GM18508 (cell line): ENCODE results near the gene NR3C1.

Source experiments
- ATAC-seq: cut with Tn5 transposase; IDR thresholded peaks from one replicate; pipeline ENCODE4 v1.9.1; 2021; ENCODE audit warnings: moderate number of reproducible peaks; ENCODE audit not compliant: insufficient read depth, unreplicated experiment

The NR3C1 gene

GRCh38 chr5:143400541-143401226 is 2.8 kb downstream of the NR3C1 start:
- ATAC-seq, result no peak

- no peak for ATAC-seq
These were observed 3.6 kb downstream of the NR3C1 start for GRCh38 chr5:143399616-143400540.

- ATAC-seq, result no peak
These were observed 4.8 kb downstream of the NR3C1 start for GRCh38 chr5:143398451-143399237.

- no peak for ATAC-seq
These were observed 5.5 kb downstream of the NR3C1 start for GRCh38 chr5:143398053-143398355.

- no peak for ATAC-seq
These were observed 6.0 kb downstream of the NR3C1 start for GRCh38 chr5:143397302-143398052.

- ATAC-seq, result no peak
These were observed 7.0 kb downstream of the NR3C1 start for GRCh38 chr5:143396353-143396940.

- no peak for ATAC-seq
These were observed 7.7 kb downstream of the NR3C1 start for GRCh38 chr5:143395638-143396352.

GRCh38 chr5:143393524-143393923 is 10.0 kb downstream of the NR3C1 start:
- ATAC-seq, result no peak

- no peak for ATAC-seq
These were observed 12.5 kb downstream of the NR3C1 start for GRCh38 chr5:143390941-143391340.

- no peak for ATAC-seq
These were observed 13.2 kb downstream of the NR3C1 start for GRCh38 chr5:143390258-143390657.

GRCh38 chr5:143386725-143387124 is 16.8 kb downstream of the NR3C1 start:
- ATAC-seq, result no peak

- ATAC-seq, result no peak
These were observed 18.4 kb downstream of the NR3C1 start for GRCh38 chr5:143384865-143385657.

GRCh38 chr5:143383988-143384387 is 19.5 kb downstream of the NR3C1 start:
- ATAC-seq, result no peak

- no peak for ATAC-seq
These were observed 23.9 kb downstream of the NR3C1 start for GRCh38 chr5:143379606-143380005.

- no peak for ATAC-seq
These were observed 26.3 kb downstream of the NR3C1 start for GRCh38 chr5:143376911-143377813.

GRCh38 chr5:143376195-143376779 is 27.2 kb downstream of the NR3C1 start:
- ATAC-seq, result no peak
